Renal cortex interstitium (tissue), 11 donors: ENCODE data around the gene CTIF. TPM values are rescaled to one million over a fixed set of nuclear protein-coding genes. Genes with fewer than 3 reads are reported as not detected.
A peak's percentile ranks its signal among the peaks of the same experiment; 100 is the strongest.

Experiments
- DNase-seq, 11 donors: peaks; one replicate each; pipeline ENCODE4 v3.0.0-alpha.2; 2013; ENCODE audit warnings: low read depth in 9 of 11, low spot score in 4 of 11; ENCODE audit errors: extremely low read depth in 1 of 11
- polyA plus RNA-seq, 3 donors: library from polyadenylated mRNA; unstranded; fragments of 120-200 nt; gene quantifications; one replicate each; pipeline ENCODE4 v1.2.1, GENCODE V29; 2013; ENCODE audit not compliant: insufficient read length in 3 of 3

The CTIF gene
- polyA plus RNA-seq, 3 donors: 17.9 to 26.5 (median 22.6) TPM

DNA sequence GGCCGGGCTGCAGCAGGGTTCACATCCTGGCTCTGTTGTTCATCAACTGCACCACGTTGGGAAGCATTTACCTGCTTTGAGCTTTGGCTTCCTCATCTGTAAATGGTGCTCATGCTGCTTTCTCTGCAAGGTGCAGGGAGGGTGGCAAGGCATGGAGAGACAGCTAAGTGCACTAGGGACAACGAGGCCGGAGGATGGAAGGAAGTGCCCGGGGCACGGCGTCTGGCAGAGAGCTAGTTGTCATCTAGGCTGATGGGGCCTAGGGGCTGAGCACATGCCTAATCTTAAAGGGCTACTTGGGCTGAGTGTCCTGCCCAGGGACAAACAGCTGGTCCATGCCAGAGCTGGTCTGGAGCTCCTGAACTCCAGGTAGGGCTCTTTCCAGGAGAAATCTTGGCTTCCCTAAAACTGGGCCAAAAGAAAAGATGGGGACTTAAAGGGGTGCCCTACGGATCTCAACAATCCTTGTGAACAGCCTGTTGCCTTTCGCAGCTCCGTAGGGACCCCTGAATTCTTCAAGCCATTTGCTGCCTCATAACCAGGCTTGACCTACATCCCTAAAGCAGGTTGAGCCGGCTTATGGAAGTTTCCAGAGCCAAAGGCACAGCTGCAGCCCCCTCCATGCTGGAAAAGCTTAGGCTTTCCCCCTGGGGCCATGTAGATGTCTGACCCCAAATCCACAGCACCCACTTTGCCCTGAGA lies 281.1 kb downstream of the CTIF start:
- DNase-seq: no peak

DNA sequence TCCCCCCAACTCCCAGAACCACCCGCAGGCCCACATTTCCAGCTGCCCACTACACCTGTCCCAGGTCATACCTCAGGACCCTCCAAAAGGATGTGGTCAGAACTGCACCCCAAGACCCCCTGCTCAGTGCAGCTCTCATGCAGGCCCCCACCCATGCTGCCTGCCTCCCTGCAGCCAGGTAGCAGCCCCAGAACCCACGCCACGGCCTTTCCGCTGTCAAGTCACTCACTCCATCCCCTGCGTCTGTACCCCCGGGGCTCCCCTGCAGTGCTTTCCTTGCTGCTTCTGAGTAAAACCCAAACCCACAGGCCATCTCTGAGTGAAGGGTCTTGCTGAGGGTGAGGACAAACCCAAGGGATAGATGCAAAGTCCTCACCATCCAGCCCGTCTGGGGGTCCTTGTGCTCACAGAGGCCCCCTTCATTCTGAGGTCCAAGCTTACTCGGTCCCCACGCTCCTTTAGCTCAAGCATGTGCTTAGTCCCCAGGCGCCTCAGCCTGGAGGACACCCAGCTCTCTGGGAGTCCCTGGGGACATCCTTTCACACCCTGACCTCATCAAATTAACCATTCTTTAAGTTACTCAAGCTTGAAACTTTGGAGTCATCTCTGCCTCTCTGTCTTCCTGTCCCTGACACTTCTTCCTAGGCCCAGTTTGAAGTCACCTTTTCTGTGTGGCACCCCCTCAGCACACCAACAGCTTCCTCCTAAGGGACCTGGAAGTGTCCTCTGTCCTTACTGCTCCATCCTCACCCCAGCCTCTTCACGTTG lies 281.8 kb downstream of the CTIF start:
- DNase-seq: no peak

DNA sequence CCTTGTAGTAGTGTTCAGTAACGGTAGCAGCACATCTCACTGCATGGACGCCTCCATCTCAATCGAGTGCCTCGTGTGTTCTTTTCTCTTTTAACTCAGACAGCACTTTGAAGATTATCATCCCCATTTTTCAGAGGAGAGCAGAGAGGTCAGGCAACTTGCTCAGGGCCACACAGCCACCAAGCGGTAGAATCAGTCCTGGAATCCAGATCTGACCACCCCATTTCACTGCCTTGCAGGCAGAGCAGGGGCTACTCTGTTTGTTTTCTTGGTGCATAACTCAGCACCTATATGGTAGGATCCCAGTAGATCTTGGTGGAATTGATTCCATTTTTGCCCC lies 282.4 kb downstream of the CTIF start:
- no peak for DNase-seq

DNA sequence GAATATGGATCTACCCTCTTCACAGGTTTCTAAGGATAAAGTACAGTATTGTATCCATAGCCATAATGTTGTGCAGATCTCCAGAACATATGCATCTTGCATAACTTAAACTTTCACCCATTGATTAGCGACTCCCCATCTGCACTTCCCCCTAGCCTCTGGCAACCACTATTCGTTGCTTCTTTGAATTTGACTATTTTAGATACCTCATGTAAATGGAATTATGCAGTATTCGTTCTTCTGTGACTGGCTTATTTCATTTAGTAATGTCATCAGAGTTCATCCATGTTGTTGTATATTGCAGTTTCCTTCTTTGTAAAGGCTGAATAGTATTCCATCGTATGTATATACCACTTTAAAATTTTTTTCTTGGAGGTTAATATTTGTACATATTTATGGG lies 283.0 kb downstream of the CTIF start:
- DNase-seq: no peak

DNA sequence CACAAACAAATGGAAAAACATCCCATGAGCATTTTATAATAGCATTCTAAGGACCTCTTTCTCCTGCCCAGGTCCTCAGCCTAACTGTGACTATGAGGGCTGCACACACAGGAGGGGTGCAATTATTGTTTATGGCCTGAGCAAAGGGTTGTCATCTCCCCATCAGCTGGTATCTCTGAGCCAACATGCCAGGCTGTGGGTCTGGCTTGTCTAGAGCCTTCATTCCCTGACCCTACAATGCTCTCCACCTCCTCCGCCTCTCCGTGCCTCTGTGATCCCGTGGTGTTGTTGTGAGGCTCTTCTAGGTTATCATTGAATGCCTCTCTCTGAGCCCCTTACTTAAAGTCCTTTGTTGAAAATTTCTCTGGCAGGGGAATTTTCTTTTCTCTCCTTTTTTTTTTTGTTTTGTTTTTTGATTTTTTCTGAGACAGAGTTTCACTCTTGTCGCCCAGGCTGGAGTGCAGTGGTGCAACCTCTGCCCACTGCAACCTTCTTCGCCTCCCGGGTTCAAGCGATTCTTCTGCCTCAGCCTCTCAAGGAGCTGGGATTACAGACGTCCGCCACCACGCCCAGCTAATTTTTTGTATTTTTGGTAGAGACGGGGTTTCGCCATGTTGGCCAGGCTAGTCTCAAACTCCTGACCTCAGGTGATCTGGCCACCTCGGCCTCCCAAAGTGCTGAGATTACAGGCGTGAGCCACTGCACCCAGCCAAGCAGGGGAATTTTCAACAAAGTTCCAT lies 285.6 kb downstream of the CTIF start:
- DNase-seq: no peak

DNA sequence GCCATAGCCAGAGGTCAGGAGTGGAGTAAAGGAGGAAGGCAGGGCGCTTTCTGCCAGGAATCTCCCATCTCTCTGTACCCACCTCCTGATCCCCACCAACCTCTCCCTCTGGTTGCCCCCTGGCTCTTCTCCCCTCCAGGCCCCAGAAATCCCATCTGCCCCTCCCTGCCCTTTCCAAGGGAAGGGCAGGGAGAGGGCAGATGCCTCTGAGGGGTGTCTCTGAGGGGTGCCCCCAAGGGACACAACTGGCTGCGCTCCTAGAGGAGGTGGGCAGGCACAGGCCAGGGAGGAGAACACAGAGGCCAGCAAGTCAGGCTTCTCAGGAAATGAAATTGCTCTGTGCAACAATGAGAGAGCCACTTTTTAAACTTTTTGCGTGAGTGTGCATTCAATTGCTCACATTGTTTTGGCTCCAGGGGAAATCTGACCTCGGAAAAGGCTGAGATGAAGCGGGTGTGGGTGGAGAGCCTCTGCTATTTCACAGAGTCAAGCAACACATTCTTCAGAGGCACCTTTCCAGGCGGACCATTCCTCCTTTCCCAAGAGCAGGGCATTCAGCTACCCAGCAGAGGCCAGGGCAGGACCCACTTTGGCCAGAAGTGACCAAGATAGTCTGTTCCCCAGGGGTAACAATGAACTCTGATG lies 286.4 kb downstream of the CTIF start:
- DNase-seq: no peak

DNA sequence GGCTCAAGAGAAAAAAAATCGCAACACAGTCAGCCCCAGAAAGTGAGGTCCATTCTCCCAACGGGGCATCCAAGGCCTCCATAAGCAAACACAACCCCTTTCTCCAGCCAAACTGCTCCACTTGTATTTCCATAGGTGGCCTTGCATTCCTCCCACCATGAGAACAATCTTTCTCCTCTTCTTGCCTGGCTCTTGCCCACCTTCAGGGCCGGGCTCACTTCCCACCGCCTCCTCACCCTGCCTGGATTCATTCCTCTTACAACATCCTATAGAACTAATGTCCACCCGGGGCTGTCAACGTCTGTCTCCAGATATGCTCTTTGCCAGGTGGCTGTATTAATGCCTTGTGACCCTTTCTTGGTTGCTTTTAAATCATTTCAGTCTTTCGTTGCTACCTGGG lies 287.4 kb downstream of the CTIF start:
- DNase-seq: no peak

DNA sequence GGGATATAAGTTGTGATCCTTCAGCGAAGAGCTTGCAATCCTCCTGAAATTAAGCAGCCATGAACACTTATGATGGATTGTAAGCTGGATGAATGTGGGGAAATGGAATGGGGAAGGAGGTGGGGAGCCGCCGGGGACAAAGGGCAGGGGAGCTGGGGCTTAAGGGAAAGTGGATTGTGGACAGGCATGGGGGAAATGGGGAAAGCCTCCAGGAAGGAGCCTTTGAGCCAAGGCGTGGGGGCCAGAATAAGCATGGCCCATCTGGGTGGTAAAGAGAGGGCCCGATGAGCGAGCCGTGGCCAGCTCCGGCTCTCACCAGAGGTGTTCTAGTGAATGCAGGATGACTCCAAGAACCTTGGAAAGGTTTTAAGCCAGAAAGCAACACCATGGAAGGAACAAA lies 288.0 kb downstream of the CTIF start:
- DNase-seq: no peak

DNA sequence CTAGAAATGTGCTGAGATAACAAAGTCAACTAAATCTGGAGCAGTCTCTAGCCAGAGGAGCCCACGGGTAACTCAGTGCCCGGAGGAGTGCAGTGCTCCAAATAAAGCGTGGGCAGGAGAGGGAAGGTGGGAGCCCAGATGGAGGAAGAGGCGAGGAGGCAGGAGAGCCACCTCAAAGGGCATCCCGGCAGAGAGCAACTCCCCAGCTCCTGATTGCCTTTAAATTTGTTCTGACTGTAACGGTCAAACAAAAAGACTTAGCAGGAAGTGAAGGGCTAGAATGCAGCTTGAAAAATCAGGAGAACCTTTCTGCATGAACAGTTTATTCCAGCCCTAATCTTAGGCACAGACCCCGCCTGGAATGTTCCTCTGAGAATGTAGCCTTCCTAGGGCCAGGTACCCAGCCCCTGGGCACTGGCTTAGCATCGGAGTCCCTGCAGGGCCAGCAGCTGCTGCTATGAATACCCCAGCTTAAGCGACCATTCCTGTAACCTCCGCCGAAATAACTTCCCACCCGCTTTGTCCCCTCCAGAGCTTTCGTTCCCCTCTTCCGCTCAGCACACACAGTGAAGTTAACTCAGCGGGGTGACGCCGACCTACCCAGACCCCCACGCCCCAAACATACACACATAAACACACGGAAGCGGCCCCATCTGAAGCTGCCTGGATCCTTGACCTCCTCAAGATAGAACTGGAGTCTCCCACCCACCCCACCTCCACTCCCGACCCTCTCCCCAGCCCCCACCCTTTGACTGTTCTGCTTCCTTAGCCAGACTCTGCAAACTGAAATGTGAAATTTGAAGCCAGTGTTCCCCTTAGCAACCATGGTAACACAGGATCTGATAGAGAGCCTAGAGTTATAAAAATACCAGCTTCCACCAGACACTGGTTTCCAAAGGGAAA lies 288.7 kb downstream of the CTIF start:
- peak in 9 of 11 donors; percentile 73 to 93 (median 83) for DNase-seq

DNA sequence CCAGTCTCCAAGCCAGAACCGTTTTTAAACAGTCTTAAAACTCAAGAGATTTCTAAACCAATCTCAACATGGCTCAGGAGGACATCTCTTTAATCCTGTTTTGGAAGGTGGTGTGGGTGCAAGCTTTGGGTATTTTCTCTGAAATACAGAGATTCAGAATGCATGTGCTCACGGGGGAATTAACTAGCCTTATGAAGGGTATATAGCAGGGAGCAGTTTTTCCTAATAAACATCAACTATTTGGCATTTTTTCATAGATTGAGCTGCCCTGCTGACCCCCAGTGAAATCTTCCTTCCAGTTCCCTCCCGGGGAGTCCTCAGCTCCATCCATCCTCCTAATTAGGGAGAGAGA lies 289.3 kb downstream of the CTIF start:
- DNase-seq: no peak

DNA sequence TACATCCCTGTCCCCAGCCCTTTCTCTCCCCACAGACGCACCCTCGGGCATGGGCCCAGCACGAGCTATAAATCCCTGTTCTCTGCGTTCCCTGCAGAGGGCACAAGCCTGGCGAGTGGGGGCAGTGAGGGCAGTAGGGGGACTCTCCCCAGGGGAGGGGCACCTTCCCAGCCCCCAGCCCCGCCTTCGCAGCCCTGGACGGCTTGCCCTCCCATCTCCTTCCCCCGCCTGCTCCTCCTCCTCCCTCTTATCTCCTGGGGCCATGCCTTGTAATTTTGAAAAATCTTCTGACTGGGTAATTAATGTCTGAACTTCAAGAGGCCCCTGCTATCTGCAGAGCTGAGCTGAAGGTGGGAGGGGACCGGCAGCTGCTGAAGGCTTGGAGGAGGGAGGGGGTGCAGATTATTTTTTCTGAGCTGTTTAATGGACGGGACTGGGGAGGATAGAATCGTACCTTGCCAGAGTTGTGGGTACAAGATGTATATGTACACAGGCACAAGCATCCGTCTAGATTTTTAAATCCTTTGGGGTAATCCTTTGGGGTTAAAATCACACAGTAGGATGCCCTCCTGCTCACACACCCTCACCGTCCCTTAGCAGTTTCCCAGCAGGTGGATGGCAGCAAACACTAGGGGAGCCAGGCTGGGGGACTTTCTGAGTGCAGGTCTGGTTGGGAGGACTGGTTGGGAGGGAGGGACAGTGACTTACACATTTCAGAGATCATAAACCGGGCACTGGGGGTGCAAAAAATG lies 290.0 kb downstream of the CTIF start:
- DNase-seq: no peak

DNA sequence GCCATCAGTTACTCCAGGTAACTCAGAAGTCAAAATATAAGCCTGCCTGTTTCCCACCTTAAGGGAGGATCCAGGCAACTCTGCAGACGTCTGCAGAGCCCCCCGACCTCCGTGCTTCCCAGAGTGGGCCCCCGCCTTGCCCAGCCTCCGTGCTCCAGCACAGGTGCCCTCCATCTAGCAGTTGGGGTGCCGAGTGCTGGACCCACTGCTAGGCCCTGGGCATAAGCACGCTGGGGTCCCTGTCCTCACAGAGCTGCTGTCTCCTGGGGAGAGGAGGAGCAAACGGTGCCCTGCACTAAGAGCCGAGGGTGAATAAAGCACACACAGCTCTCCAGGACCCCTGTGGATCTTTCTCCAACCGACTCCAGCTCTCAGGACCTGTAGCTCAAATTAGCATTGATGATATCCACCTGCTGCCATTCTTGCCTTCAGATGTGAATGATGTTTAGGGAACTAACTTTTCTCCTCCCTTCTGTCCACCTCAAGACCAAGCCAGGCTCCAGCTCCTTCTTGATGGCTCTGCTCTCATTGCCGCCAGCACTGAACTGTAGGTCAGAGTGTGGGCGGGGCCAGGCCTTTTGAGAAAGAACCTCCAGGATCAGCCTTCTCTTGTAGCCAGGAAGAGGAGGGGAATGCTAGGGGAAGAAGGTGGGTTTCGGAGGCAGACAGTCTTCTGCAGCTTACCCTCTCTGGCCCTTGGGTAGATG lies 290.8 kb downstream of the CTIF start:
- DNase-seq: no peak

DNA sequence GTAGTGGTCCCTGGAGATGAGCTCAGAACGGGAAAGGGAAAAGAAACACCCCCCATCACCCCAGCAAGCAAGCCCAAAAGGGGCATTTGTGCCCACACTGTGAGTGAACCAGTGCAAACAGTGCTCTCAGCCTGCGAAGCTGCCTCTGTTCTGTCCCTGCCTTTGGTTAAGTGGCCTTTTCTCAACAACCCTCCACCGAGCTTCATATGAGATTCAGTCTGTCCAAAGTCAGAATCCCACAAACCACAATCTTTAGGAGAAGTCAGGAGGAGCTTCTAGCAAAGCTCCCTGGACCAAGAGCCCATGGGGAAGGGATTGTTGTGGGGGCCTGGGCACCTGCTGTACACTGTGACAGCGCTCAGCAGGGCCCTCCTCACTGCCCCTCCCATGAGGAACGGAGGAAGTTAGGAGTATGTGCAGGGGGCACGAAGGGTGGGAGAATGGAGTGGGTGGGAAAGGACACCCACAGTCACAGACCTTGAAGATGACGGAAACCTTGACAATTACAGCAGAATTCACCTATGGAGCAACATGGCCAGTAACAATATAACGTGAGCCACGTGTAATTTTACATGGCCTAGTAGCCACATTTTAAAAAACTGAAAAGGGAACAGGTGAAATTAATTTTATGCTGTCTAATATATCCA lies 292.4 kb downstream of the CTIF start:
- DNase-seq: no peak

DNA sequence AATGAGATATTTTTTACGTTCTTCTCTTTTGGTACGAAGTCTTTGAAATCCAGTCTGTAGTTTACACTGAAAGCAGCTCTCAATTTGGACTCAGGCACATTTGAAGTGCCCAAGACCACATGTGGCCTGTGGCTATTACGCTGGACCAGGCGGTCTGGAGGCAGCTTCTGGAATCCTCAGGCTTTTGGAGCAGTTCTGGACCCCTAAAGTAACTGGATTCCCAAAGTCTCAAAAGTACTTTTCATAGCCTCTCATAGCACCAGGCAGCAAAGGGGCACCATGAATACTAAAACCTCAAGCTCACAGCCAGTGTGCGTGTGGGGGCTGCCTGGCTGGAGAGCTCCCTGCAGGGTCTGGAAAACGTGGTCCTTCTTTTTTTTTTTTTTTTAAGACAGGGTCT lies 293.0 kb downstream of the CTIF start:
- no peak for DNase-seq

DNA sequence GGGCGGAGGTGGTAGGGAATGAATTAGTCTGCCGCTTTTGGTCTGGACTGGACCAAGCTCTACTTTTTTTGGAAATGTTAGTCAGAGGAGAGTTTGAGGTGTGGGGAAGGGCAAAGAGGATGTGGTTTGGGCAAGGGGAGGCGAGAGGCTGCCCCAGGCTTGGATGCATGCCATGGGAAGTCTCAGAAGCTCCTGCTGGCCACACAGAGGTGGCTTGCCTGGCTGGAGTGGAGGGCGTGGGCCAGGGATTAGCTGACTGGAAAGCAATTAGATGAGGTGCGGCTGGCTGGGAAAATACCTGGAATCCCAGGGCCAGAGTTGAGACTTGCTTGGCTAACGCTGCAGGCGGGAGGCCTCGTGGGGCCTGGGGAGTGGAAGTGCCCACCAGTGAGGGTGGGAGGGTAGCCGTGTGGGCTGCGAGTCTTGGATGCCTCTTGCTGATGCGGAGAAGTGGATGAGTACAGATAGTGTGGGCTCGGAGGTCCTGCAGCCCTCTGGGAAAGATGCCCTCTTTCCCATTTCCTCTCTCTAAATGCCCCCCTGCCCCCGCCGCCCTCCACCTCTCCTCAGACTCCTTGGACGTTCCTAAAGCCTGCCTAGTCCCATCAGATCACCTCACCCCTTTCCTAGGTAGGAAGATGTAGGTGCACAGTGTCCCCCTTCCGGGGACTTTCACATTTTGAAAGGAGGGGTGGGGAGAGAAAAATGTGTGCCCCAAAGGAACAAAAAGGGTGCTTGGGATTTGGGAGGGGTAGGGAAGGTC lies 294.3 kb downstream of the CTIF start:
- no peak for DNase-seq

DNA sequence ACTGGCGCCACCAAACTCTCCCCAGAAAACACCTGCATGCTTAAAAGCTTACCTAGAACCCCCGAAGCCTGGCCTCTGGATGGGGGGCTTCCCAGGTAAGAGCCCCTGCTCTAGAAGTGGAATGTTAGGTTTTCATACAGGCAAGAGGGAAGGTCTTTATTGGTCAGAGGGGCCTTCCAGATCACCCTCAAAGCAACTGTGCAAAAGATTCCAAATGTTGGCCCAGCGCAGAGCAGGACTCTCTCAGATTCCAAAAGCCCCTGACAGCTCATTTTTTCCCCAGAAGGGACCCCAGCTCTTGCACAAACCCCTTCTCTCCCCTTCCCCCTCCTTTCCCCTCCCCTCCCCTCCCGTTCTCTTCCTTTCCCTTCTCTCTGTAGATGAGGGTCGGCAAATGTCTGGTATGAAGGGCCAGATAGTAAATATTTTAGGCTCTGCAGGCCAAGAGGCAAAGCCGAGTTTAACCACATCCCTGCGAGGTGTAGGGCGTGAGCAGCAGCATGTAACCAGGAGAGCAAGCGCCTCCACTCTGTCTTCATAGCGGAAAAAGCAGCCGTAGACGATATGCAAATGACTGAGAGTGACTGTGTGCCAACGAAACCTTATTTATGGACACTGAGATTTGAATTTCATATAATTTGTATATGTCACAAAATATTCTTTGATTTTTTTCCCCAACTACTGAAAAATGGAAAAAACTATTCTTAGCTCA lies 295.0 kb downstream of the CTIF start:
- DNase-seq: no peak
